Astrocyte of the cerebellum (primary cell): ENCODE results near the gene RBFOX1.

ENCODE experiments used
- DNase-seq: peaks from one replicate; pipeline ENCODE4 v3.0.0-alpha.2; 2011; ENCODE audit warnings: low read depth
- H3K4me3 ChIP-seq: 2 replicates; pipeline ENCODE4 v1.5.1; 2011; ENCODE audit warnings: mild to moderate bottlenecking, low read depth, low read length, moderate library complexity
- in situ Hi-C: cut with HindIII; loops from 2 replicates; pipeline ENCODE4 v1.10.0; 2017; ENCODE audit warnings: low sequenced_read_pairs
- TF ChIP-seq, protein P1 (sequence below): IDR thresholded peaks from 2 replicates; pipeline ENCODE4 v1.5.1; 2012; ENCODE audit warnings: low read length, low read depth, moderate library complexity, mild to moderate bottlenecking; ENCODE audit errors: missing control alignments

The RBFOX1 gene

DNA sequence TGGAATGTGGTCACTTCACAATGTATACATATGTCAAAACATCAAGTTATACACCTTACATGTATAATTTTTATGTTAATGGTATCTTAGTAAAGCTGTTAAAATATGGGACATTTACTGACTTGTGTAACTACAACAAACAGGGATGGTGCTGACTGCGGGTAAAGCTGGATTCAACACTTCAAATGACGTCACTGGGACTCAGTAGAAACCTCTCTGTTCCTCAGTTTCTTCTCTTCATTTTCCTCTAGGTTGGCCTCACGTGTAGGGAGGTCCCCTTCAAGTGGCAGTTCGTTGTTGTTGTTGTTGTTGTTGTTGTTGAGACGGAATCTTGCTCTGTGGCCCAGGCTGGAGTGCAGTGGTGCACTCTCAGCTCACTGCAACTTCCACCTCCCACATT, 182.9 kb downstream of the RBFOX1 start:
- in situ Hi-C loops = no loop called here
- no peak overlapping the region for H3K4me3 ChIP-seq
- TF ChIP-seq, protein P1, sequence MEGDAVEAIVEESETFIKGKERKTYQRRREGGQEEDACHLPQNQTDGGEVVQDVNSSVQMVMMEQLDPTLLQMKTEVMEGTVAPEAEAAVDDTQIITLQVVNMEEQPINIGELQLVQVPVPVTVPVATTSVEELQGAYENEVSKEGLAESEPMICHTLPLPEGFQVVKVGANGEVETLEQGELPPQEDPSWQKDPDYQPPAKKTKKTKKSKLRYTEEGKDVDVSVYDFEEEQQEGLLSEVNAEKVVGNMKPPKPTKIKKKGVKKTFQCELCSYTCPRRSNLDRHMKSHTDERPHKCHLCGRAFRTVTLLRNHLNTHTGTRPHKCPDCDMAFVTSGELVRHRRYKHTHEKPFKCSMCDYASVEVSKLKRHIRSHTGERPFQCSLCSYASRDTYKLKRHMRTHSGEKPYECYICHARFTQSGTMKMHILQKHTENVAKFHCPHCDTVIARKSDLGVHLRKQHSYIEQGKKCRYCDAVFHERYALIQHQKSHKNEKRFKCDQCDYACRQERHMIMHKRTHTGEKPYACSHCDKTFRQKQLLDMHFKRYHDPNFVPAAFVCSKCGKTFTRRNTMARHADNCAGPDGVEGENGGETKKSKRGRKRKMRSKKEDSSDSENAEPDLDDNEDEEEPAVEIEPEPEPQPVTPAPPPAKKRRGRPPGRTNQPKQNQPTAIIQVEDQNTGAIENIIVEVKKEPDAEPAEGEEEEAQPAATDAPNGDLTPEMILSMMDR = no peak
- no peak for DNase-seq

DNA sequence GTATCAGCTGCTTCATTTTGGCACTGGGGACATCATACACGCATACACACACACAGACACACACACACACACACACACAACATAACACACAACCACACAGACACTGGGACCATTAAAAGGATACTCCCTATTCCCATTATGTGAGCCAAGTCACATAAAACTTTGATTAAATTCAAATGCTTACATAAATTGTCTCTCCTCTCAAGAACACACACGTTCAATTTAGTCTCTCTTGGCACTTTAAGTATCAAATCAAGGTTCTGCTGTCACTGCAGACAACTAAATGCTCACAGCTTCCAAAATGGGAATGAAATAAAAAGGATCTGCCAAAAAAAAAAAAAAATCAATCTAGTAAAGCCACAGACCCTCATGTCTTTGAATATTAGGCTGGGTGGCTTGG, 184.9 kb downstream of the RBFOX1 start:
- no peak for DNase-seq
- in situ Hi-C loops = no loop called here
- no peak overlapping the region for H3K4me3 ChIP-seq
- TF ChIP-seq, protein P1 = no peak

DNA sequence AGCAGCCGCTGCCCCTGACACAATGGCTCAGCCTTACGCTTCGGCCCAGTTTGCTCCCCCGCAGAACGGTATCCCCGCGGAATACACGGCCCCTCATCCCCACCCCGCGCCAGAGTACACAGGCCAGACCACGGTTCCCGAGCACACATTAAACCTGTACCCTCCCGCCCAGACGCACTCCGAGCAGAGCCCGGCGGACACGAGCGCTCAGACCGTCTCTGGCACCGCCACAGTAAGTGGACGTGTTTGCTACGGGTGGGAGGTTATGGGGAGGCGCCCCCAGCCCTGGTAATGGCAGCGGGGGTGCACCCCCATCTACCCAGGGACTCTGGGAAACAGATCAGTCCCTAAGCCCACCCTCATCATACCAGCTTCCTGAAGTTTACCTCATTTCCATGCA, 185.5 kb downstream of the RBFOX1 start:
- in situ Hi-C loops = no loop called here
- no peak for DNase-seq
- TF ChIP-seq, protein P1 = no peak
- no peak overlapping the region for H3K4me3 ChIP-seq

DNA sequence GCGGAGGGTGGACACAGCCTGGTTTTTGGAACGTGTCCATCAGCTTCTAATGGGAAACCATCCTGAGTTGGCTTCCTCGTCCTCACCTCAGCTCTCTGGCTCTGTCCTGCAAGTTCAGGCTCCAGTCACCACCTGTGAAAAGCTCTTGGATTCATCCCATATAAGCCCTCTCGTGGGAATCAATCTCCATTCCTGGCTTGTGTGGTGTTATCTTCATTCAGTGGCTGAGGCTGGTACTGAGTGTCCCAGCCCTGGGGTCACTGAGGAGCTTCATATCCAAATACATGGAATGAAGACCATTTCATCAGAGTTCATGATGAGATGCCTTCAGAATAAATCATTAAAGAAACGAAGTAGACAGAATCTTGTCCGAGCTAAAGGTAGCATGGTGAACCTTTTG, 189.2 kb downstream of the RBFOX1 start:
- TF ChIP-seq, protein P1 = no peak
- no peak overlapping the region for H3K4me3 ChIP-seq
- no peak for DNase-seq
- in situ Hi-C loops = no loop called here

DNA sequence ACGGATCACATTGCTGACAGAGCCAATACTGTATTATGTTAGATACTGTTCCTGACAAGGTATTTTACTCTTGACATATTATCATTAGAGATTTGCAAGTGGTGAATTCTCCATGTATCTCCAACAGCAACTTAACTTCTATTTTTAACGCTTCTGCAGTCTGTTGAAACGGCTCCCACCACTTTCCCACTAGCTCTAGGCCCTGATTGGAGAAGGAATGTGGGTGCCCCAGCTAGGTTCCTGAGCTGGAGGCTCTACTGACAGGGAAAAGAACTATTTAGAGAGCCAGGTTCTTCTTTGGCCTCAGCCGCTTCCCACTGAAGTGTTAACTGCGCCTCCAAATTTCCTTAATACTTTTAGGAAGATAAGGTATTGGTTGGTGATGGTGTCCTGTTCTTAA, 191.8 kb downstream of the RBFOX1 start:
- no peak for DNase-seq
- H3K4me3 ChIP-seq = no peak overlapping the region
- in situ Hi-C loops = no loop called here
- TF ChIP-seq, protein P1 = no peak

DNA sequence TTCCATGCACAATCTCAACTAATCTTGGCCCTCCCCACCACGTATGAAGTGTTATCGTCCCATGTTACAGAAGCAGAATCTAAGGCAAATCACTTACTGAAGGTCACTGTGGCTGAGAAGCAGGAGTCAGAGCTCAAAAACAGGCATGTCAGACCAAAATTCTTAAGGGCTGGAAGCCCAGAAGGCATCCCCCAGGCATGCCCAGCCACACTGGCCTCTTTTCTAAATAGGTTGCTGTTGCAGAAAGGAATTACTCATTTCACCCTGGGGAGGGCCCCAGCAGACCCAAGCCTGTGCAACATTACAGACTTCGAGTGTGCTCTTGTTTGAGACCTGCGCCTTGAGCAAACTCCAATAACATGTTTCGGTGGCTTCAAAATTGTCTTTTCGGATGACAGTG, 194.1 kb downstream of the RBFOX1 start:
- TF ChIP-seq, protein P1 = no peak
- no peak for DNase-seq
- no peak overlapping the region for H3K4me3 ChIP-seq
- in situ Hi-C loops = no loop called here

DNA sequence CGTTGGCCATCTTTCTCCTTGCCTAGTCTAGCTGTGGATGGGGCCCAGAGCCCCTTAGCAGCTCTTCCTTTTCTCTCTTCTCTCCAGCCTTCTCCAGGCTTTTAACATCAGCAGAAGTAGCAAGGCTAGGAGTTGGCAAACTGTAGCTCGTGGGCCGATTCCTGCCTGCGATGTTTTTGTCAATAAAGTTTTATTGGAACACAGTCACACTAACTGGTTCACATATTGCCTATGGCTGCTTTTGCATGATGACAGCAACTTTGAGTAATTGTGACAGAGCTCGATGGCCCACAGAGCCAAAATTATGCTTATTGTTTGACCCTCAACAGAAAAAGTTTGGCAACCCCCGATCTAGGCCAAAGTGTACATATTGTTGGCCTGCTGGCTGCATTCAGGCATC, 199.9 kb downstream of the RBFOX1 start:
- in situ Hi-C loops = no loop called here
- H3K4me3 ChIP-seq = no peak overlapping the region
- TF ChIP-seq, protein P1 = no peak
- DNase-seq = no peak
